Heart right ventricle (tissue), 16 donors: ENCODE data around the gene IL11RA. TPM values are rescaled to one million over a fixed set of nuclear protein-coding genes. Genes with fewer than 3 reads are reported as not detected.

Experiments used
- ATAC-seq, 8 donors: fragments of 200-7000 bp; cut with Tn5 transposase; one replicate each; pipeline ENCODE4 v1.9.1; 2020; ENCODE audit warnings: mild to moderate bottlenecking in 8 of 8, moderate library complexity in 8 of 8, moderate number of reproducible peaks in 1 of 8
- DNase-seq, 2 donors: peaks; one replicate each; pipeline ENCODE4 v3.0.0-alpha.2; 2020
- H3K27ac ChIP-seq, 10 donors: fragments of 200-600 bp; sonication (generic) in 2 of 10; one replicate each; pipeline versions ENCODE4 v1.5.0 to v1.8.0; 2020 to 2022; ENCODE audit warnings: mild to moderate bottlenecking in 3 of 10
- H3K27me3 ChIP-seq, 7 donors: fragments of 200-600 bp; one replicate each; pipeline ENCODE4 v1.8.0; 2021 to 2022; ENCODE audit warnings: mild to moderate bottlenecking in 2 of 7
- H3K36me3 ChIP-seq, 9 donors: fragments of 200-600 bp; sonication (generic) in 1 of 9; one replicate each; pipeline versions ENCODE4 v1.5.0 to v1.8.0; 2020 to 2022; ENCODE audit warnings: mild to moderate bottlenecking in 2 of 9
- H3K4me1 ChIP-seq, 9 donors: fragments of 200-600 bp; sonication (generic) in 1 of 9; one replicate each; pipeline versions ENCODE4 v1.5.0 to v1.8.0; 2020 to 2022; ENCODE audit warnings: mild to moderate bottlenecking in 4 of 9
- H3K4me3 ChIP-seq, 10 donors: fragments of 200-600 bp; sonication (generic) in 2 of 10; one replicate each; pipeline versions ENCODE4 v1.5.0 to v1.8.0; 2020 to 2022; ENCODE audit warnings: mild to moderate bottlenecking in 7 of 10, moderate library complexity in 2 of 10
- H3K9me3 ChIP-seq, 11 donors: fragments of 200-600 bp in 10 of 11; sonication (generic) in 2 of 11; one replicate each; pipeline versions ENCODE4 v1.5.0 to v1.8.0; 2013 to 2022; ENCODE audit warnings: mild to moderate bottlenecking in 2 of 11, control low read depth in 1 of 11, moderate library complexity in 1 of 11
- WGBS, 2 donors: extraction: QIAGEN DNeasy Blood & Tissue Kit; methylation state at CpG; one replicate each; pipeline ENCODE4 v1.1.7; 2013; ENCODE audit warnings: inconsistent platforms in 1 of 2; 5-methylcytosine and 5-hydroxymethylcytosine counted together
- intact Hi-C, 10 donors: fragments of 100-400 bp; cut with DNase I; formaldehyde crosslinking; loops; one replicate each; pipeline versions ENCODE4 v1.11.1 to v1.14.2; 2022
- polyA plus RNA-seq, 2 donors: library from polyadenylated mRNA; stranded (reverse); fragments of 200-250 nt; gene quantifications; one replicate each; pipeline ENCODE4 v1.2.3, GENCODE V29; 2013
- total RNA-seq, 10 donors: library from RNA; stranded (reverse); fragmentation: NEBNext Ultra II Directional in 3 of 10; extraction: Animal tissue kit (Norgen Biotek cat#: 25700) in 3 of 10; gene quantifications; one replicate each; pipeline versions ENCODE4 v1.2.1 to v1.2.4, GENCODE V29; 2021 to 2023
- TF ChIP-seq, protein P1 (sequence below), 9 donors: fragments of 200-600 bp; sonication (generic) in 2 of 9; IDR thresholded peaks; one replicate each; pipeline versions ENCODE4 v1.5.0 to v1.8.0; 2021 to 2022; ENCODE audit warnings: antibody characterized with exemption in 9 of 9, mild to moderate bottlenecking in 5 of 9, moderate library complexity in 1 of 9
- donor health status: Arrhythmogenic right ventricular cardiomyopathy.
- donor health status: ischemic (EF 13 %, LVEDD 7.1; RV severe dilation, severe dysfunction).
- donor health status: healthy with polysubstance abuse.
- donor health status: DM: no; HTN: yes; CAD: no.
- donor health status: DM: no; HTN: no; CAD: no.
- donor health status: ischemic (EF 25% LVEDD 6.9; RV normal size, moderate dysfunction).
- donor health status: ischemic (EF 25% LVEDD 5.7; RV mildly dilated, moderate dysfunction).
- donor health status: healthy.
- donor health status: DM: yes; HTN: yes; CAD: no.
- donor health status: Ischemic cardiomyopathy.
- donor health status: ischemic (EF 35%, LVEDD 5.7; RV mildly dilated, moderate dysfunction).
- donor health status: nonischemic (EF 11% LVEDD 7.7; RV severe dilation, severe dysfunction).
- donor health status: DM: yes; HTN: yes; CAD: no.
- donor health status: PGD.
- donor health status: ischemic (EF 29% LVEDD 5.4; RV normal size, mild dysfunction).
- donor health status: nonischemic (EF 23%, LVEDD 6.1; RV moderate dilation, normal function).

IL11RA gene
- total and polyA plus RNA-seq, 12 donors = 26.9 to 53.7 (median 47.9) TPM

GRCh38 chr9:34693560-34693959 is 41.6 kb downstream of the IL11RA start:
- H3K36me3 ChIP-seq = no peaks in the 10 kb centered on the region
- ATAC-seq (no peak), DNase-seq (no peak)
- H3K4me3 ChIP-seq = no peak overlapping the region
- H3K27me3 ChIP-seq = no peaks in the 10 kb centered on the region
- 75 to 84% methylated on average over 2 of the region's 2 CpGs for WGBS, 2 donors
- intact Hi-C loops = no loop called here
- no peaks in the 10 kb centered on the region for H3K9me3 ChIP-seq
- H3K4me1 ChIP-seq = peaks cover 0 to 16% (median 0%) of the 10 kb centered on the region in 9 donors
- H3K27ac ChIP-seq = no peak overlapping the region
- TF ChIP-seq, protein P1, sequence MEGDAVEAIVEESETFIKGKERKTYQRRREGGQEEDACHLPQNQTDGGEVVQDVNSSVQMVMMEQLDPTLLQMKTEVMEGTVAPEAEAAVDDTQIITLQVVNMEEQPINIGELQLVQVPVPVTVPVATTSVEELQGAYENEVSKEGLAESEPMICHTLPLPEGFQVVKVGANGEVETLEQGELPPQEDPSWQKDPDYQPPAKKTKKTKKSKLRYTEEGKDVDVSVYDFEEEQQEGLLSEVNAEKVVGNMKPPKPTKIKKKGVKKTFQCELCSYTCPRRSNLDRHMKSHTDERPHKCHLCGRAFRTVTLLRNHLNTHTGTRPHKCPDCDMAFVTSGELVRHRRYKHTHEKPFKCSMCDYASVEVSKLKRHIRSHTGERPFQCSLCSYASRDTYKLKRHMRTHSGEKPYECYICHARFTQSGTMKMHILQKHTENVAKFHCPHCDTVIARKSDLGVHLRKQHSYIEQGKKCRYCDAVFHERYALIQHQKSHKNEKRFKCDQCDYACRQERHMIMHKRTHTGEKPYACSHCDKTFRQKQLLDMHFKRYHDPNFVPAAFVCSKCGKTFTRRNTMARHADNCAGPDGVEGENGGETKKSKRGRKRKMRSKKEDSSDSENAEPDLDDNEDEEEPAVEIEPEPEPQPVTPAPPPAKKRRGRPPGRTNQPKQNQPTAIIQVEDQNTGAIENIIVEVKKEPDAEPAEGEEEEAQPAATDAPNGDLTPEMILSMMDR (IDR thresholded peaks at IDR 0.05) = no peak

GRCh38 chr9:34694811-34695210 is 42.8 kb downstream of the IL11RA start:
- ATAC-seq (no peak), DNase-seq (no peak)
- no peaks in the 10 kb centered on the region for H3K27me3 ChIP-seq
- intact Hi-C loops = no loop called here
- peaks cover 0 to 16% (median 0%) of the 10 kb centered on the region in 9 donors for H3K4me1 ChIP-seq
- no peaks in the 10 kb centered on the region for H3K36me3 ChIP-seq
- H3K9me3 ChIP-seq = no peaks in the 10 kb centered on the region
- H3K27ac ChIP-seq = no peak overlapping the region
- TF ChIP-seq, protein P1 (IDR thresholded peaks at IDR 0.05) = no peak
- no peak overlapping the region for H3K4me3 ChIP-seq

GRCh38 chr9:34701023-34701768 is 49.2 kb downstream of the IL11RA start:
- Histone ChIP-seq H3K4me3 (peak overlapping the region; percentile 30 to 94 (median 68)), H3K27me3 (peaks cover 0 to 8% (median 0%) of the 10 kb centered on the region in 7 donors), H3K27ac (peak overlapping the region; percentile 5 to 85 (median 76)), H3K4me1 (peaks cover 0 to 17% (median 5%) of the 10 kb centered on the region in 9 donors), H3K9me3 (no peaks in the 10 kb centered on the region), H3K36me3 (no peaks in the 10 kb centered on the region)
- WGBS, 2 donors = 6 to 7% methylated on average over 48 to 52 of the region's 52 CpGs
- ATAC-seq = peak; percentile 91 to 96 (median 93)
- peak; percentile 76 to 79 for DNase-seq
- intact Hi-C loops = loop anchor here in 5 of 10 donors (5.0 to 10.0 kb wide), 5 partner anchors 39 to 284 kb away; partner anchors contain the start of genes CCL27 (in 3 of the 5), RPP25L (in 2 of the 5) and DNAJB5 (in 1 of the 5)
- TF ChIP-seq, protein P1 (IDR thresholded peaks at IDR 0.05) = peak; percentile 85 to 98 (median 95)

DNA sequence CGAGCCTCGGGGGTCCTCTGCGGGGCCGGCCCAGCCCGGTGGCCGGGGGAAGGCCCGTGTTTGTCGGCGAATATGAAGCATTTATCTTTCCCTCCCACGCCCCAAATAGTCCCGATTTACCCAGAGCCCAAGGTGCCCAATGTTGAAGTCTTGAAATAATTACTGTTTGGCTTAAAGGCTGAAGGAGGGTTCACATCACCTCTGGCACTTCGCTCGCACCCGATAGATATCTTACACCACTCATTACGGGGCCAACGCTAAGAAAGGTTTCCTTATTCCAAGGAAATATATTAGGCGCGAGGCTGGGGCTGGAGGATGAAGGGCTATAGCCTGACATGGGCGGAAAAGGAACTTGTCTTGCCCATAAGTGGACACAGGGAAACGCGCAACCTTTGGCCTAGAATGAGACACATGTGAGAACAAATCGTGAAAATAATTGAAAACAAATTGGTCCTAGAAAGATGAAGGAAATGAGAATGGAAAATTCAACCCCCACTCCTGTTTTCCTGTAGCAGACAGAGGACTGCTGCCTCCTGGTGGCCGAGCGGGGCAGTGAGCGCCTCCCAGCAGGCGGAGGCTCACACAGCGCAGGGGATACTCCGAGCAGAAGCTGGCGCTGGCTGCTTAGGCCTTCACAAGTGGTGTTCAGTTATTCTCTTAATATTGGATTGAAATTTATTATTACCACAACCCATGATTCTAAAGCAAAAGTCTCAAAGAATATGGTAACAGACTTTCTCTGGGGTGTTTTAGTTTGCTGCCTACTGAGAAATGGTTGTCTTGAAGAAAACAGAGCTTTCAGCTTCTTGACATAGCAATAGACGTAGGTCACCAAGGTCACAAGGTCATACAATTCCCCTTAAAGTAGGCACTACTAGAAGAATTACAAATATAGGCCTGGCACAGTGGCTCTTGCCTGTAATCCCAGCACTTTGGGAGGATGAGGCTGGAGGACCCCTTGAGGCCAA is 50.1 kb downstream of the IL11RA start:
- Histone ChIP-seq H3K4me1 (peaks cover 0 to 17% (median 5%) of the 10 kb centered on the region in 9 donors), H3K36me3 (no peaks in the 10 kb centered on the region), H3K27me3 (peaks cover 0 to 8% (median 0%) of the 10 kb centered on the region in 7 donors), H3K4me3 (peak overlapping the region; percentile 30 to 94 (median 68)), H3K9me3 (no peaks in the 10 kb centered on the region), H3K27ac (peak overlapping the region; percentile 5 to 85 (median 76))
- intact Hi-C loops = loop anchor here in 5 of 10 donors (2.0 to 10.0 kb wide), 6 partner anchors 35 to 283 kb away; partner anchors contain the start of genes CCL27 (in 3 of the 5), RPP25L (in 2 of the 5) and DNAJB5 (in 1 of the 5)
- peak; percentile 89 to 96 (median 92) for ATAC-seq
- WGBS, 2 donors = 2 to 6% methylated on average over 30 of the region's 30 CpGs
- peak; percentile 87 to 88 for DNase-seq
- TF ChIP-seq, protein P1 (IDR thresholded peaks at IDR 0.05) = peak; percentile 94 to 99 (median 99)
